RKO (cell line): ENCODE data around the gene TP53BP1.

Source experiments
- DNase-seq: peaks from one replicate; pipeline ENCODE4 v3.0.0-alpha.2; 2016; ENCODE audit warnings: low spot score

TP53BP1 gene

GRCh38 chr15:43484455-43484854, 8.5 kb downstream of the TP53BP1 start:
- DNase-seq: peak; percentile 9

GRCh38 chr15:43483297-43484128, 9.4 kb downstream of the TP53BP1 start:
- DNase-seq: peak; percentile 41

GRCh38 chr15:43473885-43474284, 19.1 kb downstream of the TP53BP1 start:
- no peak for DNase-seq

GRCh38 chr15:43471975-43472374, 21.0 kb downstream of the TP53BP1 start:
- no peak for DNase-seq

GRCh38 chr15:43469867-43470266, 23.1 kb downstream of the TP53BP1 start:
- no peak for DNase-seq

- peak; percentile 12 for DNase-seq
These were observed 27.9 kb downstream of the TP53BP1 start for GRCh38 chr15:43465100-43465499.

- no peak for DNase-seq
These were observed 29.0 kb downstream of the TP53BP1 start for GRCh38 chr15:43463998-43464397.

- DNase-seq: no peak
These were observed 29.4 kb downstream of the TP53BP1 start for GRCh38 chr15:43463507-43463906.

GRCh38 chr15:43449981-43450380, 43.0 kb downstream of the TP53BP1 start:
- DNase-seq: no peak

GRCh38 chr15:43446344-43446743, 46.6 kb downstream of the TP53BP1 start:
- DNase-seq: no peak

GRCh38 chr15:43441316-43441715, 51.6 kb downstream of the TP53BP1 start:
- DNase-seq: no peak

GRCh38 chr15:43440721-43441281, 52.2 kb downstream of the TP53BP1 start:
- DNase-seq: peak; percentile 94

GRCh38 chr15:43439268-43439667, 53.7 kb downstream of the TP53BP1 start:
- DNase-seq: no peak

- DNase-seq: no peak
These were observed 56.6 kb downstream of the TP53BP1 start for GRCh38 chr15:43436395-43436794.

- DNase-seq: no peak
These were observed 58.5 kb downstream of the TP53BP1 start for GRCh38 chr15:43434446-43434845.

GRCh38 chr15:43433661-43434303, 59.2 kb downstream of the TP53BP1 start:
- DNase-seq: no peak

GRCh38 chr15:43433165-43433564, 59.8 kb downstream of the TP53BP1 start:
- DNase-seq: no peak

- DNase-seq: no peak
These were observed 63.3 kb downstream of the TP53BP1 start for GRCh38 chr15:43429687-43430086.

GRCh38 chr15:43423793-43424192, 69.2 kb downstream of the TP53BP1 start:
- DNase-seq: no peak

GRCh38 chr15:43420876-43421275, 72.1 kb downstream of the TP53BP1 start:
- DNase-seq: no peak

- DNase-seq: no peak
These were observed 72.5 kb downstream of the TP53BP1 start for GRCh38 chr15:43420435-43420834.

- DNase-seq: no peak
These were observed 78.8 kb downstream of the TP53BP1 start for GRCh38 chr15:43414196-43414595.

- DNase-seq: no peak
These were observed 80.9 kb downstream of the TP53BP1 start for GRCh38 chr15:43412096-43412495.
